ENCODE results near the gene DCHS1. TPM values are rescaled to one million over a fixed set of nuclear protein-coding genes. Genes with fewer than 3 reads are reported as not detected.

Gene DCHS1
- total and polyA plus RNA-seq, 2 of the 13 experiments (the other 11 are each of a cell fraction or from before 2014, with no cell fraction given): under 0.01 to 0.03 TPM

DNA sequence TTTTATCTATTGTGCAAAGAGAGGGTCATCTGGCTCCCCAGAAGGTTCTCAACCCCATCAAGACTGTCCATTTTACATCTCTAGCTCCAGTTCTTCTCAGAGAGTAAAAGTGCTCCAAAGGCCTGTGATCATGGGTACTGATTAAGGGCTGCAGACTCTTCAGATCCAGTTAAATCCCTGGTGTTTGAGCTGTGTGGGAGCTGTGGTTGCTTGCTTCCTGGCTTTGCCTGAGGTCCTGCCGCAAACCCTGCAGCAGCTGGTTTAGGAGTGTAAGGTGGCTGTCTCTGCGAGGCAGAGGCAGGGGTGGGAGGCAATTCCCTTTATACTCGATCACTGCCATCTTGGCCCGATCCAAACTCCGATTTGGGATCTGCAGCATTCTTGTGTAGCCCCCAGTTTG, 26.3 kb upstream of the DCHS1 start:
- POLR2A ChIA-PET: interaction anchor here (1.0 to 2.1 kb wide), 4 partner anchors 46 to 213 kb away, joined by 3 to 20 read pairs (median 6); partner anchors contain the start of gene TPP1
- Histone ChIP-seq H3K79me2 (ENCODE audit: insufficient read depth, low read length) (peaks cover 22% of the 10 kb centered on the region), H3K4me3 (replicated peaks in 1 of 3; ENCODE audit: insufficient read depth in 1 of 3, low read depth in 2 of 3, low read length in 3 of 3) (peak overlapping the region; percentile 63 to 81 (median 66)), H2AFZ (ENCODE audit: low read length) (no peak overlapping the region), H4K20me1 (ENCODE audit: insufficient read depth, low read length) (no peaks in the 10 kb centered on the region; the same call in 1 of the 2 replicates), H3K9ac (ENCODE audit: insufficient read depth, low read depth, low read length) (peak overlapping the region; percentile 85), H3K4me2 (ENCODE audit: low read depth, low read length) (peak overlapping the region; percentile 94), H3K36me3 (replicated peaks in 1 of 2; ENCODE audit: control insufficient read depth in 1 of 2, insufficient read depth in 2 of 2, low read length in 2 of 2) (peaks cover 0 to 5% of the 10 kb centered on the region in 2 experiments; a peak in 2 of 5 replicates), H3K4me1 (ENCODE audit: insufficient read depth, low read length) (peaks cover 18% of the 10 kb centered on the region), H3K9me3 (ENCODE audit: low read length) (no peaks in the 10 kb centered on the region), H3K27ac (ENCODE audit: extremely low read length, insufficient read depth, low read length) (peak overlapping the region; percentile 77), H3K27me3 (ENCODE audit: control insufficient read depth in 1 of 2, insufficient read depth in 2 of 2, low read length in 2 of 2) (peaks cover 0 to 4% of the 10 kb centered on the region in 2 experiments; a peak in 2 of 5 replicates)
- ATAC-seq (peak; percentile 7; the same call in 1 of the 3 replicates), FAIRE-seq (no peak), DNase-seq (ENCODE audit: low spot score) (no peak)
- intact Hi-C loops (cut with micrococcal nuclease; ENCODE audit: unreplicated experiment): loop anchor here (5.0 to 10.0 kb wide), 2 partner anchors 200 to 297 kb away; partner anchors contain the start of genes ARFIP2 and TIMM10B
- BruUV-seq (replicated peaks): no TSS peak
- in situ Hi-C loops (cut with HindIII; ENCODE audit: extremely low pct_ligation_motif_present, low pct_unique_long_range_greater_than_20kb): loop anchor here (5.0 kb wide), 1 partner anchor 135 kb away; no protein-coding TSS in a partner anchor
- CTCF ChIA-PET (ENCODE audit: low intra/inter-chr PET ratio, low total read pairs): no interaction called here
- no peak for TF ChIP-seq ZNF335 (CRISPR knock-in tag; IDR thresholded peaks at IDR 0.05)
- TF ChIP-seq SPEN (CRISPR knock-in tag; IDR thresholded peaks at IDR 0.05; ENCODE audit: low read depth): 0 out of 2 replicates have a peak, but pooled peaks have one; percentile 20
- TF ChIP-seq HNF4A (CRISPR knock-in tag; IDR thresholded peaks at IDR 0.05): 0 out of 2 replicates have a peak, but pooled peaks have one; percentile 22
- TF ChIP-seq MAZ (IDR thresholded peaks at IDR 0.05; ENCODE audit: borderline replicate concordance, low read depth, low read length): no peak
- TF ChIP-seq MAZ (CRISPR knock-in tag; IDR thresholded peaks at IDR 0.05; ENCODE audit: low read depth): no peak
- no peak for TF ChIP-seq ZNF446 (CRISPR knock-in tag; IDR thresholded peaks at IDR 0.05)
- 29% methylated on average over 4 of the region's 5 CpGs for WGBS (ENCODE audit: low lambda C conversion rate)

DNA sequence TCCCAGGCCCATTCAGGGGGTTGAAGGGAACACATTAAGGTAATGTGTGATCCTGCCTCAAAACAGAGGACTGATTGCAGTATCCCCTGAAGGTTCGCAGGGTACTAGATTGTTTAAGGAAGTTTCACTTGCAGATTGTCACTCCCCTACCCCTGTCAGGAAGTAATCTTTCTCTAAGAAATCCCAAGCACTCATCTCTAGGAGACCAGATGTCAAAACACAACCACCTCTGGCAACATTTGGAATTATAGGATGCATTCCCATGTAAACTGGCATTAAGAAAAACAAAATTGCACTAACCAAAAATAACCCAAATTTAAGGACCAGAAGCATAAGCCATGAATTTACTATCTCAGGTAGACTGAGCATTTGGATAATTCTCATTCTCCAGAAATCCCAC, 25.9 kb upstream of the DCHS1 start:
- no peak for ATAC-seq
- no TSS peak for BruUV-seq (replicated peaks)
- 100% methylated on average over 1 of the region's 1 CpG for WGBS (ENCODE audit: low lambda C conversion rate)

More for the DNA sequence above, 25.9 kb upstream of the DCHS1 start:
- Histone ChIP-seq H3K79me2 (ENCODE audit: insufficient read depth, low read length) (peaks cover 22% of the 10 kb centered on the region), H3K4me1 (ENCODE audit: insufficient read depth, low read length) (peaks cover 18% of the 10 kb centered on the region), H2AFZ (ENCODE audit: low read length) (no peak overlapping the region), H3K4me2 (ENCODE audit: low read depth, low read length) (peak overlapping the region; percentile 94), H3K36me3 (replicated peaks in 1 of 2; ENCODE audit: control insufficient read depth in 1 of 2, insufficient read depth in 2 of 2, low read length in 2 of 2) (peaks cover 0 to 5% of the 10 kb centered on the region in 2 experiments; a peak in 2 of 5 replicates), H3K4me3 (replicated peaks in 1 of 3; ENCODE audit: insufficient read depth in 1 of 3, low read depth in 2 of 3, low read length in 3 of 3) (peak overlapping the region in 2 of 3 experiments; percentile 63 to 81; a peak in 3 of 6 replicates), H3K9me3 (ENCODE audit: low read length) (no peaks in the 10 kb centered on the region), H3K27ac (ENCODE audit: extremely low read length, insufficient read depth, low read length) (no peak overlapping the region), H4K20me1 (ENCODE audit: insufficient read depth, low read length) (no peaks in the 10 kb centered on the region; the same call in 1 of the 2 replicates), H3K9ac (ENCODE audit: insufficient read depth, low read depth, low read length) (peak overlapping the region; percentile 85; the same call in 1 of the 2 replicates), H3K27me3 (ENCODE audit: control insufficient read depth in 1 of 2, insufficient read depth in 2 of 2, low read length in 2 of 2) (peaks cover 0 to 2% of the 10 kb centered on the region in 2 experiments; a peak in 1 of 5 replicates)
- in situ Hi-C loops (cut with HindIII; ENCODE audit: extremely low pct_ligation_motif_present, low pct_unique_long_range_greater_than_20kb) (loop anchor here (5.0 kb wide), 1 partner anchor 134 kb away; no protein-coding TSS in a partner anchor), intact Hi-C loops (cut with micrococcal nuclease; ENCODE audit: unreplicated experiment) (loop anchor here (5.0 to 10.0 kb wide), 2 partner anchors 199 to 297 kb away; partner anchors contain the start of genes ARFIP2 and TIMM10B)
- DNase-seq (ENCODE audit: low spot score) (no peak), FAIRE-seq (no peak)
- CTCF ChIA-PET (ENCODE audit: low intra/inter-chr PET ratio, low total read pairs): no interaction called here
- POLR2A ChIA-PET: interaction anchor here (1.1 to 2.1 kb wide), 3 partner anchors 62 to 205 kb away, joined by 3 to 20 read pairs (median 6); partner anchors contain the start of gene TPP1
- TF ChIP-seq ZIK1 (CRISPR knock-in tag; IDR thresholded peaks at IDR 0.05; ENCODE audit: borderline replicate concordance, low read depth) (no peak), ONECUT2 (CRISPR knock-in tag; IDR thresholded peaks at IDR 0.05) (no peak), SNRNP70 (IDR thresholded peaks at IDR 0.05; ENCODE audit: low read depth, low read length) (no peak), SSRP1 (CRISPR knock-in tag; IDR thresholded peaks at IDR 0.05) (no peak), MED1 (CRISPR knock-in tag; IDR thresholded peaks at IDR 0.05) (no peak), ZNF530 (CRISPR knock-in tag; IDR thresholded peaks at IDR 0.05; ENCODE audit: low read depth) (no peak), ZNF614 (CRISPR knock-in tag; IDR thresholded peaks at IDR 0.05; ENCODE audit: borderline replicate concordance) (no peak), IRX3 (CRISPR knock-in tag; IDR thresholded peaks at IDR 0.05; ENCODE audit: borderline replicate concordance, low read depth) (no peak), ZNF468 (CRISPR knock-in tag; IDR thresholded peaks at IDR 0.05) (no peak), NFKBIZ (CRISPR knock-in tag; IDR thresholded peaks at IDR 0.05) (no peak), ZUFSP (CRISPR knock-in tag; IDR thresholded peaks at IDR 0.05; ENCODE audit: borderline replicate concordance) (no peak)
